Keratinocyte (primary cell): ENCODE data around the gene BET1L.

Source experiments
- CTCF ChIP-seq, 3 experiments: IDR thresholded peaks in 1 of 3; conservative IDR thresholded peaks in 1 of 3; optimal IDR thresholded peaks in 1 of 3; 2 replicates in 2 of 3; 3 replicates in 1 of 3; pipeline versions ENCODE3 to v1.5.1; 2011; ENCODE audit warnings: low read length in 3 of 3, mild to moderate bottlenecking in 3 of 3, moderate library complexity in 2 of 3, control low read depth in 1 of 3, inconsistent platforms in 1 of 3; ENCODE audit not compliant: insufficient read depth in 2 of 3; ENCODE audit errors: extremely low read depth in 1 of 3
- EZH2 ChIP-seq: IDR thresholded peaks from one replicate; pipeline ENCODE4 v1.6.1; 2012; ENCODE audit warnings: inconsistent platforms, mild to moderate bottlenecking, low read length, moderate library complexity

GRCh38 chr11:253886-254270, 46.7 kb upstream of the BET1L start:
- TF ChIP-seq CTCF (optimal IDR thresholded peaks at IDR 0.05 in 1 of 3, IDR thresholded peaks at IDR 0.05 in 1 of 3, conservative IDR thresholded peaks at IDR 0.05 in 1 of 3; ENCODE audit: extremely low read depth in 1 of 3, insufficient read depth in 2 of 3, low read length in 3 of 3) (no peak), EZH2 (no peak)
